ENCODE results near the gene BPIFB4.
"Not testable (repeated sequence)": the region's sequence is repeated elsewhere in the genome, so short reads cannot be mapped to it uniquely, and the experiment has no call there.

Gene BPIFB4

DNA sequence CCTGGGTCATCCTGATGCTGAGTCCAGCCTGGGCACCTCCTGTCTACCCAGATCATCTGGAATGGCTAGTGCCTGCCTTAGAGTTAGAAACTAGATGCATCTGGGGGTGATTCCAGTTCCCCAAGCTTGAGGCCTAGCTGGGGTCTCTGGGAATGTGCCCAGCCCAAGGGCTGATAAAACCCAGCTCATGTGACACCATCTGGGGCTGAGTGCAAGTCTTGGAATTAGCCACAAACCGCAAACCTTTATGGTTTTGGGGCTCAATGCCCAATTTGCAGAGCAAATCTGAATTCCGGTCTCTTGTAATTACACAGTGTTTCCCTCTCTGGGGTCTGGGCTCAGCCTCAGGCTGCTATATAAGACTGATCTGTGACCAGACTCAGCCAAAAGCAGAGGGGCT lies at the start of gene BPIFB4:
Gene BPIFB4 (plus strand): TSS at position 385 of the 400 bp plus-strand sequence. CDS start 1,884 bp downstream, outside the sequence.
- no peak for DNase-seq

DNA sequence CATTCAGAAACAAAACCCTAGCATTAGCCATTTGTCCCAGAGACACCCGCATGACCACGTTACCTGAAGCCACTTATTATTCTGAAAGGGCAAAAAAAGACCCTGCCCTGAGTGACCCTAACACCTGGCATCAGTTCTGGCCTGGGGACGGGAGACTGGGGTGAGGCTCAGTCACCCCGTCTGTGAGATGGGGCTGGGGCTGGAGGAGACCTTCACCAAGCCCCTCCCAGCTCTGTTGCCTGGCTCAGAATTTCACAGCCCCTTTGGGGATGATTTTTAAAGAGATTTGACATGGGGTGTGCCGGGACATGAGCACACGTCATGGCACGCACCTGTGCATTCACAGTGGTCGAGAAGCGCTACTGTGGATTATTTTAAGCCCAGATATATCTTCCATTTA lies 49.4 kb upstream of the BPIFB4 start:
- no peak for DNase-seq

DNA sequence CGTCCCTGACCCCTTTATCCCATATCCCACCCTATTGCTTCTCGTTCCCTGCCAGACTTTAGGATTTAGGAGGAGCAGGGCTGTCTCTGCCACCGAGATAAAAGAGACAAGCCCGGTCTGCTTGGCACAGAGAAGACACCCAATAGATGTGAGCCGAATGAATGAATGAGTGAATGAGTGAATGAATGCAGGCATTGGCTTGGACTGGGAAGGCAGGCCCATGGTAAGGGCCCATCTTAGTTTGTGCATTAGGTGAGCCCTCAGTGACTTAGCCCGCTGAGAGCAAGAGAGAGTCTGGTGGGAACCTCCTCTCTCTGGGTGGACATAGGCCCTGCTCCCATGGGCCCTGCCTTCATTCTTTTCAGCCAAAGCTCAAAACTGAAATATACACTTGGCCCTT lies 48.9 kb upstream of the BPIFB4 start:
- no peak for DNase-seq

DNA sequence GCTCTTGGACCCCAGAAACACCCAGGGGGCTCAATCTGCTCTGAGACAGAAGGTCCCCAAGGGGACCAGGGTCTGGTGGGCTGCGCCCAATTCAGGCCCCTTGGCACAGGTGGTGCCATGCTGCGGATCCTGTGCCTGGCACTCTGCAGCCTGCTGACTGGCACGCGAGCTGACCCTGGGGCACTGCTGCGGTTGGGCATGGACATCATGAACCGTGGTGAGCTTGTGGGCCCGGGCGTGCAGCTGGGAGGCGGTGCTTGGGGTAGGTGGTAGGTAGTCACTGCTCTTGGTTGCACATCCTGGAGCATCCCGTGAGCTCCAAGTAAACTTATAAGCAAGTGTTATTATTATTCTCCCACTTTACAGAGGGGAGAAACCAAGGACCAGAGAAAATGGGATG lies 47.9 kb upstream of the BPIFB4 start, which contains the start of gene BPIFB6:
Gene BPIFB6 (plus strand): TSS at position 118 of the 400 bp plus-strand sequence. CDS start 0 bp downstream, at position 118.
- no peak for DNase-seq

DNA sequence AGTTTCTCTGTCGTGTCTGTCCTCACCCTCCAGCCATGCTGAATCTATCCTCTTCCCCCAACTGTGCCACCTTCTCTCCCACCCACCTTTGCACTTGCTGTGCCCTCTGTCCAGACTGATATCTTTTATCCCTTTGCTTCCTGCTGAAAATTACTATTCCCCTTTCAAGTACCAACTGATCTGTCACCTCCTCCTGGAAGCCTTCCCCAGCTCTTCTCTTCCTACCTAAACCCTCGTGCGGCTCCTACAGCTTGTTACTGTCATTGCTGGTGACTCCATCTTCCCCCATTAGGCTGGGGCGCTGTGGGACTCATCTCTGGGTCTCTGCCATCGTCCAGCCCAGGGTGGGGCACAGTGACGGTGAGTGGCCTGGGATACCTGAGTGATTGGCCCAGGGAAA lies 46.9 kb upstream of the BPIFB4 start:
- DNase-seq = no peak

DNA sequence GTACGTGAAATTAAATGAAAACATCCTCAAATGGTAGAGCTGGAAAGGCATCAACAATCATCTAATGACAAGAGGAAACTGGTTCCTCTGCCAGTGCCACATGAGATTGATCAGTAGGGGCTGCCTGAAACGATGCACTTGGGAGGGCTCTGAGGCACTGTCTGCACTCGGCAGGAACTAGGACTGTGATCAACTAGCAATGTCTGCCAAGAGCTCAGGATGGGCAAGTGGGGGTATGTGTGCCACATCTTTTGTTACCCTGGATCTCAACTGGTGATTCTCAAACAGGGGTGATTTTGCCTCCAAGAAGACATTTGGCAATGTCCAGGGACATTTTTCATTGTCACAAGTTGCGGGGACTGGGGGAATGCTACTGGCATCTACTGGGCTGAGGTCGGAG lies 46.1 kb upstream of the BPIFB4 start:
- DNase-seq = no peak

DNA sequence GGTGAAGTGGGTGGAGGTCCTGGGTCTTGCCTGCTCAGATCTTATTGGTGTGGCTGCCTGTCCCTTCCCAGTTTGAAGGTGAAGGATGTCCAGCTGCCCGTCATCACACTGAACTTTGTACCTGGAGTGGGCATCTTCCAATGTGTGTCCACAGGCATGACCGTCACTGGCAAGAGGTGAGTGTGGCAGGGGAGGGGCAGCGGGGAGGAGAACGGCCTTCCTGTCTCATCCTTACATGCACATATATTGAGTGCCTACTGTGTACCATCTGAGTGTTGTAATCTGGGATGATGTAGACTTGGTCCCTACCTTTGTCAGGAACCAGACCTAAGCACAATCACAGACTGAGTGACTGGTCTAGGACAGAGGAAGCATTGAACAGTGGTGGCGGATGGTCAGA lies 45.3 kb upstream of the BPIFB4 start:
- DNase-seq = no peak

DNA sequence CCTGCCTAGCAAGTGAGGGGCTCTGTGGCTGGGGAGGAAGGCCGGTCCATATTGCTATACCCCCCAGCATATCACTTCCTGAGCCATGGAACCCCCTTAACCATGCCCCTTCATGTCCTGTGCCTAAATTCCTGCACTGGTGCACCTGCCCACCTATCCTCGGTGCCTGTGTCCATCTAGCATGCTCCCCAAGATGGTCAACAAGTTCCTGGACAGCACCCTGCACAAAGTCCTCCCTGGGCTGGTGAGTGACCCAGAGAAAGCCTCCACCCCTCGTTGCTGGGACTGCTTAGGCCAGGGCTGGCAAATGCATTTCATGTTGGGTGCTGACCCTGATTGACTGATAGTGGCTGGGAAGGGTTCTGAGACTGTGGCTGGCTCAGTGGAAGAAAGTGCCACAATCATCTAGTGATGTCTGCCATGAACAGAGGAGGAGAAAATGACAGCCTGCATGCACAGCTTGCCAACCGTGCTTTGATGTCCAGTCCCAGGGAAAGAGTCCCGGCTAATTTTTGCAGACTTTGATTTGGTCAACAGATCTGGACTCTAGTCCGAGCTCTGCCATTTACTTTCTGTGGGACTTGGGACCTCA lies 44.4 kb upstream of the BPIFB4 start:
- DNase-seq = no peak

DNA sequence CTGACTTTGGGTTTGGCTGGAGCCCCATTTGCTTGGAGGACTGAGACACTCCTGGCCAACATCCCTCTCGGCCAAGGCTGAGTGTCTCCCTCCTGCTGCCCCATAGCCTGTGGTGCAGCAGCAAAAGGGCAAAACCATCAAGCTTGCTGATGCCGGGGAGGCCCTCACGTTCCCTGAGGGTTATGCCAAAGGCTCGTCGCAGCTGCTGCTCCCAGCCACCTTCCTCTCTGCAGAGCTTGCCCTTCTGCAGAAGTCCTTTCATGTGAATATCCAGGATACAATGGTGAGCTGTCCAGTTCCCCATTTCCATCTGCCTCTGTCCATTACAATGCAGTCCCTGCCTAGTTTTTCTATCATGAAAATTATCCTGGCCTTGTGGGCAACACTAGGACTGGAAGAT lies 42.0 kb upstream of the BPIFB4 start:
- DNase-seq = no peak

DNA sequence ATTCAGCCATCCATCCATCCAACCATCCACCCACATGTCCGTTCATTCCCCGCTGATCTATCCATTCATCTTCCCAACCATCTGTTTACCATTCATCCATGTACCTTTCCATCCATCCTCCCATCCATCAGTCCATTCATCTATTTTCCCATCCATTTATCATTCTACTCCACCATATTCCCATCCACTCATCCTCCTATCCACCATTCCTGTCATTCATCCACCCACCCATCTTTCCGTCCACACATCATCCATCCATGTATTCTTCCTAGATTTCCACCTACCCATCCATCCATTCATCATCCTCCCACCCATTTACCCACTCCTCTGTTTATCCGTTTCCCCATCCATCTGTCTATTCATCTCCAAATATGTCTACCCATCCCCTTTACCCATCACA lies 41.2 kb upstream of the BPIFB4 start:
- DNase-seq = no peak

DNA sequence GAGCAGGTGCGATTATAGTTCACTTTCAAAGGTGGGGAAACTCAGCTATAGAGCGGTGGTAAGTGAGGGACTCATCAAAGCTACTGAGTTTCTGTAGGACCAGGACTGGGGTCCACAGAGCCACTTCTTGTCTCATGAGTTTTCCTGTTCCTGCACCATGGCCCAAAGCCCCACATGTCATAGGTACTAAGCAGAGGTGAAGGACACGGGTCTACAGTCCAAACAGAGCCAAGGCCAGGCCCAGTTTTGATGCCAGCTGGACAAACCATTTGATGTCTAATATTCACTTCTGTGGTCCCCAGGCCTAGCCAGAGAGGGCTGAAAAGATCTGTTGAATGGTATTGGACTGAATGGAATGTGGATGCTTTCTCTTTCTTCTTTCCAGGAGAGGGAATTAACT lies 37.0 kb upstream of the BPIFB4 start:
- no peak for DNase-seq

DNA sequence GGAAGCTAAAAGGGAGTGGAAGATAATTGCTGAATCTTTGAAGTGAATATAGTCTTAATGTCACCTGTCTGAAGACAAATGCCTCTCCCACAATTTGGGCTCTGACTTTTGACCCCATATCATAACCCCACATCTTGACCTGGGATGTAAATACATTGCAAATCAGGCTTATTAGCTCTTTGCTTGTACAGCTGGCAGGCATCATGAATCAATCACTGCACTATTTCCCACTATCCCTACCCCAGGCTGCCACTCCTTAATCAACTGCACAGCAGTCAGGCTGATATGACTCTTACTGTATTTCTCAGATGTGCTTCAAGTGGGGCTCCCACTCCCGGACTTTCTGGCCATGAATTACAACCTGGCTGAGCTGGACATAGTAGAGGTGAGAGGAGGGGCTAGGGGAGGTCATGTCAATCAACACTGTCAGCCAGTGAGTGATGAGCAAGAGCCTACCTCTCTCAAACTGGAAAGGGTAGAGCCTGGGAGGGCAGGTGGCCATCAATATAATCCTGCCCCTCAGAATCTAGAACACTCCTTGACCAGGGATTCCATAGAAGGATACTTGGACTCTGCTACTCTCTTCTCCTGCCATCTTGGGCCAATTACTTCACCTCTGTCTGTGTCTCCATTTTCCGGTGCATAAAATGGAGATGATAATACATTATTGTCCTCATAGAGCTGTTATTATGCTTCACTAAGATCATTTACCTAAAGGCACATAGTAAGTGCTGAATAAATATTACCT lies 36.3 kb upstream of the BPIFB4 start:
- DNase-seq = no peak

DNA sequence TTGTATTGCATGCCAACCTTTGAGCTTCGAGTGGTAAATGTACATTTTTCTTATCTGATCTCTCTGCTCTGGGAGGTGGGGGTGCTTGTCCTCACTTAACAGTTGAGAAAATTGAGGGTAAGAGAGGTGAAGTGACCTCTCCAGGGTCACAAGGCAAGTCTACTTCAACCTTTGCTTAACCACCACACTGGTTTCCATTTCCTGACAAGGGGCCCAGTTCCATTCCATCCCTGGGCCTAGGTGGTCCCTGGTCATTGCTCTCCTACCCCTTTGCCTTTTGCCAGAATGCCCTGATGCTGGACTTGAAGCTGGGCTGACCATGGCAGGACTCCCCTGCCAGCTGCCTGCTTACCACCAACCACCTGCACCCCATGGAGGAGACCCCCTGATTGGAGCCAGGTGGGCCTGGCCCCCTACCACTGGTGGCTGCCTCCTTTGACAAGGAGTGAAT lies 35.7 kb upstream of the BPIFB4 start:
- DNase-seq = no peak

DNA sequence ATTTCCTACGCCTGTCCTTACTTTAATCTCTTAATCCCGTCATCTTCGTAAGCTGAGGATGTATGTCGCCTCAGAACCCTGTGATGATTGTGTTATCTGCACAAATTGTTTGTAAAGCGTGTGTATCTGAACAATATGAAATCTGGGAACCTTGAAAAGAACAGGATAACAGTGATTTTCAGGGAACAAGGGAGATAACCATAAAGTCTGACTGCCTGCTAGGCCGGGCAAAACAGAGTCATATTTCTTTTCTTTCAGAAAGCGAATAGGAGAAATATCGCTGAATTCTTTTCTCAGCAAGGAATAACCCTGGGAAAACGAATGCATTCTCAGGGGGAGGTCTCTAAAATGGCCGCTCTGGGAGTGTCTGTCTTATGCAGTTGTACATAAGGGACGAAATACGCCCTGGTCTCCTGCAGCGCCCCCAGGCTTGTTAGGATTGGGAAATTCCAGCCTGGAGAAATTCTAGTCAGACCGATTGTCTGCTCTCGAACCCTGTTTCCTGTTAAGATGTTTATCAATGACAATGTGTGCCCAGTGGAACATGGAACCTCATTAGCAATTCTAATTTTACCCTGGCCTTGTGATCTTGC lies 34.2 kb upstream of the BPIFB4 start:
- not testable (repeated sequence) for DNase-seq

DNA sequence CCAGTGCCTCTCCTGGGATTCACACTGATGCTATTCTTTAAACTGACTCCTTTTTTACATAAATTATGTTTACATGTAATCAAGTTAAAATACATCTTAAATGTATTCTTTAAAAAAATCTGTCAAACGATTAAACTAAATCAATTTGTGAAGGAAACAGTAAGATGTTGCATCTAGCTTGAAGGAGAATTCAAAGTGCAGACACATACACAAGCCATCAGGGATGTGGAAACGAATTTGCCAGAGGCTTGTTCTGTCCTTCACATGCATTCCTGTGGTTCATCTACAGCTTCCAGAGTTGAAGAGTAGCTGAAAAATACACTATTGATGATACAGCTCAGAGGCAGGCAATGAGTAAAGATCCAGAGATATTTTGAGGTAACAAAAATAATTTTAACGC lies 33.0 kb upstream of the BPIFB4 start:
- DNase-seq = no peak

DNA sequence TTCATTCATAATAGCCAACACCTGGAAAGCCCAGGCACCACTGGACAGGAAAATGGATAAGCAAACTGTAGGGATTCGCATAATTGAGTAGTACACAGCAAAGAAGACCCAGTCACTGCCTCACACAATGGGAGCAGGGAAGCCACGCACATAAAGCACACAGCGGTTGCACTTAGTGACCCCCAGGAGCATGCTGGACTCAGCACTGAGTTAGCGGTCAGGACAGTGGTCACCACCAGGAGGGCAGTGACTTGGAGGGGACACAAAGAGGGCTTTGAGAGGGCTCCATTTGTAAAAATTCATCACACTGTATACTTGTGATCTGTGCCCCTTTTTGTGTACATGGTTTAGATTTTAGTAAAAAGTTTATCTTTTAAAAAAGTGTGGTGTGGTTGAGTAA lies 28.1 kb upstream of the BPIFB4 start:
- DNase-seq = no peak

DNA sequence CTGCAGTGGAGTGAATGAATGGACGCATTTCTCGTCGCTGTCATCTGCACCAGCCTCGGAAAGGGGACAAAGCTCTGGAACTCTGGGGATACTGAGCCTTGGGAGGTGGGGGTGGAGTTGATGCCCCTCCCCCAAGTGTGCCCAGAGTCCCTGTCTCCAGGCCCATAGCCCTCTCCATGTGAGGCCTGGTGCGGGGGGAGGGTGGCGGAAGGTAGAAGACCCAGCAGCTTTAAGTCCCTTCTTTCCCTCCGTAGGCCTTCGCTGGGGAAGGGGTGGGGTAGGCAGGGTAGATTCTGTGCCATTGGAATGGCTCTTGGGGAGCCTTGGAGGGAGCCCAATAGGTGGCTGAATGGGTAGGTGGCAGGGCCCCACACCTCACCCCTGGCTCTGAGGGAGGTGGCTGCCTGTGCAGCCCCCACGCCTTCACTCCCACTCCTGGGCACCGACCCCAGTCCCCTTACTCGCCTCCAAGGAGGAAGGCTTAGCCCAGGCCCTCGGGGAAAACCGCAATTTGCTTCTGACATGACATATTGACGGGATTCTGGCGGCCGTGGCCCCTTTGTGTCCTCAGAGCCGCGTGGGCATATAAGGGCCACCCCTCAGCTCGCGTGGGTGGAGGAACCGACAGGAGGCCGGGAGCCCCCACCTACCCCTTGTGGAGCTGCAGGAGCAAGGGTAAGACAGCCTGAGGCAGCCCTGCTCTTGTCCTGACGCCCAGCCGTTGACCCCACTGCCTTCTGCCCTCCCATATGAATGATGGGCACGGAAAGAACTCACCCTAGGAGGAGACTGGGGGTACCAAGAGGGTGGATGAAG lies 25.9 kb upstream of the BPIFB4 start, which contains the start of gene BPIFB3:
Gene BPIFB3 (plus strand): TSS at position 613 of the 816 bp plus-strand sequence. CDS start 1,533 bp downstream, outside the sequence.
- no peak for DNase-seq

DNA sequence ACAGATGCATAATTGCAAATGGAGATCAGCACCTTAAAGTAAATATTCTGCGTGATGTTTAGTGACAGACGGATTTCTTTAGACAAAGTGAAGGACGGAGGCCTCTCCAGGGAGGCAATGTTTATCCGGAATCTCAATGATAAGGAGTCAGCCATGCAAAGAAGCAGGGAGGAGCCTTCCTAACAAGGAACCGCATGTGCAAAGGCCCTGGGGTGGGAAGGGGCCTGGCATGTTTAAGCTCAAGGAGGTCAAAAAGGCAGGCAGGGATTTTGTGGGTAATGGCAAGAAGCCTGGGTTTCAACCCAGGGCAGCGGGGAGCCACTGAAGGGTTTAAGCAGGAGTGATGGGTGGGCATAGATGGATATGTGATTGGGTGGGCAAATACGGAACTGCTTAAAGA lies 25.1 kb upstream of the BPIFB4 start:
- DNase-seq = no peak

DNA sequence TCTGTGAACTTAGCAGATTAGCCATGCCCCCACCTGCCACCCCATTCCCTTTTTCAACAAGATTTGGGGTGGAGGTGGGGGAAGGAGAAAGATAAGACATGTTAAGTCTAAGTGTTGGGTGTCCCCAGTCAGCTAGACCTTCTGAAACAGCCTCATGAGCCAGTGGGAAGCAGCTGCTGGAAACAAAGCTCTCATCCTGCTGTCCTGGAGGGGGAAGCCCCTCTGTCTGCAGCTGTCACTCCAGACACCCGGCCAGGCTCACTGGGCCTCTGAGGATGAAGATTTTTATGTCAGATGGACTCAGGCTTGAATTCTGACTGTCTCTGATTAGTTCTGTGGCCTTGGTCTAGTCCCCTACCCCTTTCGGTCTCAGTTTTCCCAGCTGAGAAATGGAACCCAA lies 24.7 kb upstream of the BPIFB4 start:
- DNase-seq = no peak

DNA sequence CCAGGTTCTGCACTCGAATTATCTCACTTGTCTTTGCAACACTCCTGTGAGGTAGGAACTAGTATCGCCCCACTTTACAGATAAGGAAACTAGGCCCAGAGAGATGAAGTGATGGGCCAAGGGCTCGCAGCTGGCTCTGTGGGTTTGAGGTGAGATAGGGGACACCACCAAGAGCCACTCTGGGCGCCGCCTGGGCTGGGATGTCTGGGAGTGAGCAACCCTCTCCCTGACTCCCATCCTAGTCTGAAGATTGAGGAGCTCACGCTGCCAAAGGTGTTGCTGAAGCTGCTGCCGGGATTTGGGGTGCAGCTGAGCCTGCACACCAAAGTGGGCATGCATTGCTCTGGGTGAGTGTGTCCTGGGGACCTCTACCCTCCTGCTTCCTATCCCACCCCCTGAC lies 20.3 kb upstream of the BPIFB4 start:
- DNase-seq = no peak

DNA sequence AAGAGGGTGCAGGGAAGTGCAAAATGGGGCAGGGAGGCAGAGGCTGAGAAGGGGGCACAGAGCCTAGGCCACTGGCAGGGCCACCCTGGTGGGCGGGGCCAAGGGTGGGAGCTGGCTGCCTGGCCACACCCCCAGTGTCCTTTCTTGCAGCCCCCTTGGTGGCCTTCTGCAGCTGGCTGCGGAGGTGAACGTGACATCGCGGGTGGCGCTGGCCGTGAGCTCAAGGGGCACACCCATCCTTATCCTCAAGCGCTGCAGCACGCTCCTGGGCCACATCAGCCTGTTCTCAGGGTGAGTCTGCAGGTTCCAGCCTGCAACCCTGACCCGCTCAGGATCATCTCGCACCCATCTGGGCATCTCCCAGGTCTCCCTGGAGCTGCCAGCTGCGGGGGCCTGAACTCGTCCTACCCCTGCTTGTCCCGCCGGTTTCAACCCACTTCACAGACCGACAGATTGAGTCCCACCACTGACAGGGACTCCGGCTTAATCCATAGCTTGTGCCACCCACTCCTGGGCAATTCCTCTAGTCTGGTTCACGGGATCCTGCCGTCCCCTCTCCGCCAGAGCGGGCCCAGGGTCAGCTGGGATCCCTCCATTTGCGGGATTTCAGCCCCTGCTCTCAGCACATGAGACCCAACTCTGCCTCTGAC lies 19.6 kb upstream of the BPIFB4 start:
- DNase-seq = no peak

DNA sequence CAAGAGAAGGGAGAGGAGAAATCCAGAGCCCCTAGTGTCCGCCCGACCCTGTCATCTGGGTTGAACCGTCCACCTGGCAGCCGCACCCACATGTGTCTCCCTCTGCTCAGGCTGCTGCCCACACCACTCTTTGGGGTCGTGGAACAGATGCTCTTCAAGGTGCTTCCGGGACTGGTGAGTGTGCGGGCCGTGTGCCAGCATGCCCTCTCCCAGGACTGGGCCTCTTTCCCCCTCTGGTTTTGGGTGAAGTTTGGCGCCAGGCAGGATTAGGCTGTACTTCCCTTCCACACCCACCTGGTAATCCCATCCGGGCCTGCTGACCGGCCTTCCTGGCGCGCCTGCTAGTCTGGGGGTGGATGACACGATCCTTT lies 17.8 kb upstream of the BPIFB4 start:
- no peak for DNase-seq
